Fibroblast of lung (primary cell): Measurements from ENCODE around the gene POLR2J2. TPM values are rescaled to one million over a fixed set of nuclear protein-coding genes. Genes with fewer than 3 reads are reported as not detected.
"Not testable (repeated sequence)": the region's sequence is repeated elsewhere in the genome, so short reads cannot be mapped to it uniquely, and the experiment has no call there.

Source experiments
- DNase-seq, 2 donors: peaks; one replicate each; pipeline versions ENCODE4 v3.0.0 to v3.0.0-alpha.2; 2010; ENCODE audit warnings: low read depth in 2 of 2
- H2AFZ ChIP-seq: 2 replicates; pipeline ENCODE4 v1.5.1; 2012; ENCODE audit warnings: low read length, control low read depth, inconsistent platforms
- H3K27ac ChIP-seq: 2 replicates; pipeline ENCODE4 v1.5.1; 2011; ENCODE audit warnings: low read length, control low read depth; ENCODE audit not compliant: insufficient read depth
- H3K27me3 ChIP-seq: 2 replicates; pipeline ENCODE4 v1.5.1; 2011; ENCODE audit warnings: mild to moderate bottlenecking, low read length; ENCODE audit not compliant: control insufficient read depth, insufficient read depth
- H3K36me3 ChIP-seq: 2 replicates; pipeline ENCODE4 v1.5.1; 2011; ENCODE audit warnings: low read length; ENCODE audit not compliant: control insufficient read depth, insufficient read depth
- H3K4me1 ChIP-seq: 2 replicates; pipeline ENCODE4 v1.5.1; 2011; ENCODE audit warnings: low read length; ENCODE audit not compliant: control insufficient read depth, insufficient read depth; ENCODE audit errors: extremely low read depth
- H3K4me2 ChIP-seq: 2 replicates; pipeline ENCODE4 v1.5.1; 2011; ENCODE audit warnings: low read length, control low read depth; ENCODE audit not compliant: insufficient read depth; ENCODE audit errors: extremely low read depth
- H3K4me3 ChIP-seq, 4 experiments: fragments of 200-600 bp in 1 of 4; sonication (generic) in 1 of 4; replicated peaks in 1 of 4; 2 replicates each; pipeline ENCODE4 v1.5.1; 2011 to 2016; ENCODE audit warnings: low read length in 4 of 4, low read depth in 3 of 4, mild to moderate bottlenecking in 3 of 4, control low read depth in 2 of 4, inconsistent platforms in 1 of 4, mixed read lengths in 1 of 4; ENCODE audit not compliant: insufficient read depth in 1 of 4; ENCODE audit errors: control extremely low read depth in 1 of 4
- H3K79me2 ChIP-seq: 2 replicates; pipeline ENCODE4 v1.5.1; 2012; ENCODE audit warnings: mild to moderate bottlenecking, low read length, inconsistent platforms; ENCODE audit not compliant: control insufficient read depth, insufficient read depth
- H3K9ac ChIP-seq: 2 replicates; pipeline ENCODE4 v1.5.1; 2011; ENCODE audit warnings: mild to moderate bottlenecking, low read length, control low read depth; ENCODE audit not compliant: insufficient read depth
- H3K9me3 ChIP-seq: 2 replicates; pipeline ENCODE4 v1.5.1; 2012; ENCODE audit warnings: low read depth, low read length; ENCODE audit not compliant: control insufficient read depth, insufficient read depth
- H4K20me1 ChIP-seq: 2 replicates; pipeline ENCODE4 v1.5.1; 2011; ENCODE audit warnings: low read length; ENCODE audit not compliant: control insufficient read depth, insufficient read depth; ENCODE audit errors: extremely low read depth
- polyA plus RNA-seq, 2 donors: library from polyadenylated mRNA; depleted of rRNA in 1 of 2; stranded (reverse) in 1 of 2; unstranded in 1 of 2; fragments of >200 nt; gene quantifications; 2 replicates each; pipeline ENCODE4 v1.2.1, GENCODE V29; 2011 to 2012; ENCODE audit warnings: missing spikeins in 1 of 2
- total RNA-seq: library from RNA; depleted of rRNA; stranded (reverse); fragments of >200 nt; gene quantifications from 2 replicates; pipeline ENCODE4 v1.2.1, GENCODE V29; 2014

The POLR2J2 gene
- total and polyA plus RNA-seq, 2 donors (not counting 1 experiment from before 2014, with no cell fraction given), result 1.4 to 2.1 TPM

DNA sequence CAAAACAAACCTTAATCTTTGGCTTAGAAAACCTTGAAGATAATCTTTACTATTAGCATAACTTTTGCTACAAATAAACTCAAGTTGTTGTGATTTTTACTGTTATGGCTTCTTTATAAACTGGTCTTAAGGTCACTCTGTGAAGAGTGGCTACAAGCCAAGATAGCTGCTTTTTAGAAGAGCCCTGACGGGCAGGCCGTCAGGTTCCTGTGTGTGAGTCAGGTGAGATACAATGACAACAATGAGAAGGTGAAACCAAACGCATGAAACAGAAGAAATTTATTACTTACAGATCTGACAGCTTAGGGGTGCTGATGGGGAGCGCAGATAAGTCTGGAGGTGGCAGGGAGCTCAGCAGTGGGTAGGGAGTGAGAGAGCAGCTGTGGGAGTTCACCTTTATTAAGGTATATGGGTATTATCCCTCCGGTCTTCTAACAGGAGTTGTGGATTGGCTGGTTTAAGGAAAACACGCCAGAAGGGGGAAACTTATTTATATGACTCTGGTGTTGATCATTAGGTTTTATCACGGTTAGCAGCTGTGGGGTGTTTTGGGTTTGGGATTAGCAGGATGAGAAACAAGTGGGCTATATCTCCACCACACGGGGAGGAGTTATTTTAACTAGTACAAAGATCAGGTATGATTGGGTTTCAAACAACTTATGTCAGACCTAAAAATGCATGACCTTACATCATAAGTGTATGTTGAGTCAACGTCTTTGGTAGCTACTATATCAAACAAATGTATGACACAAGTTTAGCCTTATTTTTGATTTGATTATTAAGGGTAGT is 27.7 kb upstream of the POLR2J2 start:
- not testable (repeated sequence) for H3K9ac ChIP-seq, H3K27me3 ChIP-seq, H3K27ac ChIP-seq, H3K4me1 ChIP-seq, H2AFZ ChIP-seq, H3K36me3 ChIP-seq, H3K4me3 ChIP-seq, H3K79me2 ChIP-seq, H3K4me2 ChIP-seq, H4K20me1 ChIP-seq, DNase-seq, H3K9me3 ChIP-seq

DNA sequence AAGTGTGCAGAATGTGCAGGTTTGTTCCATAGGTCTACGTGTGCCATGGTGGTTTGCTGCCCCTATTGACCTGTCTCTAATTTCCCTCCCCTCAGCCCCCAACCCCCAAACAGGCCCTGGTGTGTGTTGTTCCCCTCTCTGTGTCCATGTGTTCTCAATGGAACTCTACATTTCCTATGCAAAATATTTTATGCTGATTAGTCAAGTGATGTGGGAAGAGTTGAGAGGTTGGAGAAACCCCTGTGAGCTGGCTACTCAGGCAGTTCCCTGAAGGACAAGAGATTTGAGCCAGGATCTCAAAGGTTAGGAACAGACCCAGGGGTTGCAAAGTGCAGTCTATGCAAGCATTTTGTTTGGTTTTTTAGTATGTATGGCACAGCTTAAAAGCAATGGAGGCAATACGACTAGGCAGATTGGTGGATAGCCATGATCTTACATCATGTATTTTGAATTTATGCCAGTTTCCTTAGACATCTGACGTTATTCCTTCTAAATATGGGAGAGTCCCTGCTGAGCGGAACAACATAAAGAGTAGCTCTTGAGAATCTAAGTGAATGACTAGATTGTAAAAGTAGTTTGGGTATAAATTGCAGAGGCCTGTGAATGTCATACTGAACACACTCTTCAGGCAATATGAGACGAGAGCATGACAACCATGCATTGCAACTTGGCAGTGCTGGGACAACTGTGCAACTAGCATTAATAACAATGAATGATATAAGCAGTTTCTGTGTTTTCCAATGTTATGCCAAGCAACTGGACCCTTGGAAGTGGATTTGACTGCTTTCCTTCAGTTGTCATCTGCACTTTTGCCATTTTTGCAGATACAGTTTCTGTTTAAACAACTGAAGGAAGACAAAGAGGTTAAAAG is 26.4 kb upstream of the POLR2J2 start:
- H3K4me2 ChIP-seq, H3K36me3 ChIP-seq, H3K27me3 ChIP-seq, H3K9ac ChIP-seq, DNase-seq, H3K79me2 ChIP-seq, H3K9me3 ChIP-seq, H4K20me1 ChIP-seq, H3K4me1 ChIP-seq, H3K4me3 ChIP-seq, H3K27ac ChIP-seq, H2AFZ ChIP-seq: not testable (repeated sequence)

DNA sequence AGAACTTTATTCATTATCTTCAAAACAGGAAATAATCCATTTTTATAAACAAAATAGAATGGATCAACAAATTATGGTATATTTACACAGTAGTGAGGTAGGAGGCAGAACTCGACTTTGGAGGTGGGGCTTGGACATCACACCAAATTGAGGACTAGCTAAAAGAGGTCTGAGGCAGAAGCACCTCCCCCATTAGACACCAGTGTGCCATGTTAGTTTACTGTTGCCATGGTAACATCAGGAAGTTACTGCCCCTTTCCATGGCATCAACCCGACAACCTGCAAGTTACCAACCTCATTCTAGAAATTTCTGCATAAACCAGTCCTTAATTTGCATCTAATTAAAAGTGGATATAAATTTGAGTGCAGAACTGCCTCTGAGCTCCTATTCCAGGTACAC is 24.5 kb upstream of the POLR2J2 start:
- not testable (repeated sequence) for H3K9me3 ChIP-seq, H3K79me2 ChIP-seq, H3K9ac ChIP-seq, H3K4me2 ChIP-seq, DNase-seq, H4K20me1 ChIP-seq, H3K4me3 ChIP-seq, H3K27ac ChIP-seq, H3K27me3 ChIP-seq, H3K4me1 ChIP-seq, H2AFZ ChIP-seq, H3K36me3 ChIP-seq

DNA sequence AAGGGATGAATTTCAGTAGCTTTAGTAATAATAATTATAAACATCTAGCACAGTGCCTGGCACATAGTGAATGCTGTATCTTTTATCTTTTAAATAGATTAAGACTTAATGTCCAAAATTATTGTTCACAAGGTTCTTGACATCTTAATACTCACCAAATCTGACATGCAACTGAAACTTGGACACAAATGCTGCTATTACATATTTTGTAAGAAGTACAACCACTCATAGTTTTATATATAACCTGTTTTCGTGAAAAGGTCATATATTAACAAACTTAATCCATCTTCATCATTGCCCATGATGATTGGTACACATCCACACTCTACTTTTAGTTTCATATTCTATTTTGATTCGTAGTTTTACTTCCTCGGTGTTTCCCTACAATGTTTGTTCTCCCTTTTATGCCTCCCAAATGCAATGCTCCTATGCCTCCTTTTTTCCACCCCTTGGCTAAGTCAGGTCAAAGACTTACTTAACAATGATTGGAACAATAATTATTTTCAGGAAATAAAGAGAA is 23.6 kb upstream of the POLR2J2 start:
- not testable (repeated sequence) for H3K4me3 ChIP-seq, H3K4me1 ChIP-seq, H3K79me2 ChIP-seq, H3K27ac ChIP-seq, H3K9me3 ChIP-seq, H3K36me3 ChIP-seq, H2AFZ ChIP-seq, H4K20me1 ChIP-seq, H3K27me3 ChIP-seq, H3K4me2 ChIP-seq, DNase-seq, H3K9ac ChIP-seq

DNA sequence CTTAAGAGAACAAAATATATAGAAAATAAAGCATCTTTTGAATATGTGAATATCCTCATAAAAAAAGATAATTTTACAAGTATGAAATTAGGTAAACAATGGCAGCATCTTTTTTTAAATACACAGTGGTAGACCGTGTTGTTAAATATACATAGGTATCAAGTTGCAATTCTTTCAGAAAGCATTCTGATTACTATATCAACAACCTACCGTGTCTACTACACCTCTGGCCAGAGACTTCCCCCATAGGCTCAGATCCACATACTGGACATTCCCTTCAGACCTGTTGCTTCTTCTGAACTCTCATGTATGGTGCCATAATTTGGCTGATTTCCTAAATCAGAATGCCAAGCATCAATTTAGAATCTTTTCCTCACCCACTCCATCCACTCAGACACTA is 22.5 kb upstream of the POLR2J2 start:
- H3K9ac ChIP-seq, DNase-seq, H3K9me3 ChIP-seq, H2AFZ ChIP-seq, H3K4me2 ChIP-seq, H3K27me3 ChIP-seq, H3K27ac ChIP-seq, H4K20me1 ChIP-seq, H3K79me2 ChIP-seq, H3K4me3 ChIP-seq, H3K36me3 ChIP-seq, H3K4me1 ChIP-seq: not testable (repeated sequence)

DNA sequence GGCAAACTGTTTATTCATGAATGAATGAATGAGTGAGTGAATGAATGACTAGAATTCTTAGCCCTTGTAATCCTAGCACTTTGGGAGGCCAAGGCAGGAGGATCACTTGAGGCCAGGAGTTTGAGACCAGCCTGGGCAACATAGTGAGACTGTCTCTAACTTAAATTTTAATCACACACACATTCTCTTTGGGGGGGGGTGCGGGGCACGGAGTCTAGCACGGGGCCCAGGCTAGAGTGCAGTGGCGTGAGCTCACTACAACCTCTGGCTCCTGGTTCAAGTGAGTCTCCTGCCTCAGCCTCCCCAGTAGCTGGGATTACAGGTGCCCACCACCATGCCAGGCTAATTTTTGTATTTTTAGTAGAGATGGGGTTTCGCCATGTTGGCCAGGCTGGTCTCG is 19.1 kb upstream of the POLR2J2 start:
- not testable (repeated sequence) for H3K36me3 ChIP-seq, H3K27ac ChIP-seq, H3K4me1 ChIP-seq, H4K20me1 ChIP-seq, H3K4me3 ChIP-seq, H3K27me3 ChIP-seq, H3K9ac ChIP-seq, H3K79me2 ChIP-seq, DNase-seq, H2AFZ ChIP-seq, H3K4me2 ChIP-seq, H3K9me3 ChIP-seq
